Panc1 (cell line): ENCODE results near the gene NCOA6. TPM values are rescaled to one million over a fixed set of nuclear protein-coding genes. Genes with fewer than 3 reads are reported as not detected.

Source experiments
- ATAC-seq: fragments of 200-7000 bp; cut with Tn5 transposase; 2 replicates; pipeline ENCODE4 v1.9.1; 2020; ENCODE audit warnings: mild to moderate bottlenecking, moderate library complexity
- Bru-seq: library from RNA; stranded (reverse); fragments of 400-500 nt; gene quantifications from one replicate; lab custom pipeline; 2021; lab: Mats Ljungman, UMichigan
- BruChase-seq, 2 experiments: library from RNA; stranded (reverse); fragments of 400-500 nt; gene quantifications; one replicate each; lab custom pipeline; 2021; lab: Mats Ljungman, UMichigan
- BruUV-seq: library from RNA; stranded (reverse); fragments of 400-500 nt; replicated peaks from 2 replicates; lab custom pipeline; 2021; lab: Mats Ljungman, UMichigan
- CTCF ChIA-PET: fragments of 300-600 bp; sonication (Branson Sonifier 250); formaldehyde crosslinking; loops from one replicate; lab custom pipeline; 2022; ENCODE audit warnings: antibody characterized with exemption; lab: Charles Lee
- POLR2A ChIA-PET: fragments of 300-600 bp; sonication (Branson Sonifier 250); formaldehyde crosslinking; loops from one replicate; lab custom pipeline; 2022; ENCODE audit warnings: antibody characterized with exemption; lab: Charles Lee
- DNase-seq: peaks from one replicate; pipeline ENCODE4 v3.0.0-alpha.2; 2010; ENCODE audit warnings: low read depth, low spot score
- H3K27ac ChIP-seq: 2 replicates; pipeline ENCODE4 v1.5.1; 2011; ENCODE audit warnings: mild to moderate bottlenecking, low read length, inconsistent platforms
- H3K27me3 ChIP-seq: fragments of 200-500 bp; sonication (Bioruptor generic); 2 replicates; pipeline ENCODE4 v1.6.0; 2014; ENCODE audit warnings: low read length, inconsistent platforms; ENCODE audit not compliant: control insufficient read depth, insufficient read depth
- H3K36me3 ChIP-seq: fragments of 200-500 bp; sonication (Bioruptor generic); 2 replicates; pipeline ENCODE4 v1.5.1; 2014; ENCODE audit warnings: inconsistent platforms, mild to moderate bottlenecking, low read length, moderate library complexity; ENCODE audit not compliant: control insufficient read depth, insufficient read depth
- H3K4me1 ChIP-seq: 2 replicates; pipeline ENCODE4 v1.5.1; 2011; ENCODE audit warnings: inconsistent platforms, mild to moderate bottlenecking, low read length, moderate library complexity; ENCODE audit not compliant: control insufficient read depth, insufficient read depth
- H3K4me3 ChIP-seq, 2 experiments: 2 replicates each; pipeline ENCODE4 v1.5.1; 2011 to 2012; ENCODE audit warnings: low read depth in 2 of 2, low read length in 2 of 2, mild to moderate bottlenecking in 2 of 2, inconsistent platforms in 1 of 2, moderate library complexity in 1 of 2
- H3K9me3 ChIP-seq: fragments of 200-500 bp; sonication (Bioruptor generic); 2 replicates; pipeline ENCODE4 v1.5.1; 2014; ENCODE audit warnings: low read depth, mild to moderate bottlenecking, inconsistent platforms, low read length, moderate library complexity; ENCODE audit not compliant: control insufficient read depth, insufficient read depth
- CTCF ChIP-seq: fragments of 450-650 bp; IDR thresholded peaks from 2 replicates; pipeline ENCODE4 v1.5.1; 2017; ENCODE audit warnings: mild to moderate bottlenecking
- POLR2AphosphoS5 ChIP-seq: IDR thresholded peaks from 2 replicates; pipeline ENCODE4 v1.6.1; 2012; ENCODE audit warnings: mild to moderate bottlenecking, low read depth, low read length, moderate library complexity
- SIN3A ChIP-seq: IDR thresholded peaks from 2 replicates; pipeline ENCODE4 v1.6.1; 2012; ENCODE audit warnings: low read depth, mild to moderate bottlenecking, low read length, moderate library complexity, borderline replicate concordance; ENCODE audit not compliant: insufficient read depth
- TCF7L2 ChIP-seq: IDR thresholded peaks from 2 replicates; pipeline ENCODE4 v1.6.1; 2011; ENCODE audit warnings: mild to moderate bottlenecking, low read depth, low read length, inconsistent platforms
- in situ Hi-C: cut with HindIII; loops from 2 replicates; pipeline ENCODE4 v1.10.0; 2016; ENCODE audit warnings: low sequenced_read_pairs, low pct_unique_long_range_greater_than_20kb
- intact Hi-C: fragments of 100-400 bp; cut with micrococcal nuclease; formaldehyde crosslinking; loops from one replicate; pipeline ENCODE4 v1.10.0; 2022; ENCODE audit not compliant: unreplicated experiment
- long read RNA-seq: library from polyadenylated mRNA; unstranded; transcript quantifications from one replicate; pipeline ENCODE4 v2.0.0, GENCODE V29; 2021; ENCODE audit not compliant: unreplicated experiment
- polyA plus RNA-seq: library from polyadenylated mRNA; unstranded; fragments of >200 nt; gene quantifications from one replicate; pipeline ENCODE4 v1.2.1, GENCODE V29; 2012; ENCODE audit warnings: missing spikeins; ENCODE audit not compliant: insufficient read length
- total RNA-seq: library from RNA; stranded (reverse); gene quantifications from one replicate; pipeline ENCODE4 v1.2.1, GENCODE V29; 2021; ENCODE audit not compliant: unreplicated experiment

NCOA6 gene
- total RNA-seq (28.9 TPM), Bru-seq, nascent RNA (percentile 85 among the genes with signal in this experiment), BruChase-seq, experiment 1, labeled RNA remaining after a 2-hour chase (percentile 80 among the genes with signal in this experiment), BruChase-seq, experiment 2, labeled RNA remaining after a 6-hour chase (percentile 83 among the genes with signal in this experiment)
- polyA plus RNA-seq = 20.6 TPM
- long read RNA-seq, partial matches to known transcripts = 17 of 48 reads
- long read RNA-seq, other reads (novel, unspliced or antisense) = 31 of 48 reads

GRCh38 chr20:34825530-34826362, at the start of gene NCOA6:
NCOA6 (minus strand) TSS chr20:34825651; CDS start chr20:34782355, 43,296 bp downstream.
- DNase-seq = peak; percentile 41
- Histone ChIP-seq H3K4me1 (peaks cover 4% of the 10 kb centered on the region; the same call in 1 of the 2 replicates), H3K4me3 (peak within 1 kb of the TSS; percentile 86 to 96), H3K27me3 (no peaks in the 10 kb centered on the region), H3K9me3 (no peaks in the 10 kb centered on the region), H3K27ac (peak within 1 kb of the TSS; percentile 92), H3K36me3 (no peaks in the 10 kb centered on the region; the same call in 1 of the 2 replicates)
- ChIA-PET CTCF (no interaction called here), POLR2A (no interaction called here)
- peak; percentile 68; the same call in 1 of the 2 replicates for TF ChIP-seq POLR2AphosphoS5
- TF ChIP-seq TCF7L2 = no peak
- intact Hi-C loops = no loop called here
- ATAC-seq = peak; percentile 88
- TSS peak; percentile 98 for BruUV-seq
- in situ Hi-C loops = no loop called here

- BruUV-seq = no TSS peak
- H3K27me3 ChIP-seq = no peaks in the 10 kb centered on the region
- CTCF ChIA-PET = interaction anchor here (0.6 to 1.0 kb wide), 8 partner anchors 16 to 267 kb away, joined by 3 to 12 read pairs (median 4); partner anchors contain the start of genes GSS and MYH7B
- no peaks in the 10 kb centered on the region for H3K36me3 ChIP-seq
- in situ Hi-C loops (no loop called here), intact Hi-C loops (loop anchor here (2.0 to 10.0 kb wide), 2 partner anchors 87 to 221 kb away; partner anchors contain the start of gene TRPC4AP)
- peak overlapping the region; percentile 35; the same call in 1 of the 2 replicates for H3K27ac ChIP-seq
- no peaks in the 10 kb centered on the region for H3K9me3 ChIP-seq
- H3K4me1 ChIP-seq = peaks cover 12% of the 10 kb centered on the region
- TF ChIP-seq CTCF (peak; percentile 92), POLR2AphosphoS5 (no peak)
- DNase-seq (peak; percentile 92), ATAC-seq (peak; percentile 68)
- POLR2A ChIA-PET = interaction anchor here (0.5 kb wide), 1 partner anchor 31 kb away, joined by 13 read pairs; no protein-coding TSS in a partner anchor
- H3K4me3 ChIP-seq = no peak overlapping the region
Observed at GRCh38 chr20:34874094-34874654, 48.7 kb upstream of the NCOA6 start.

GRCh38 chr20:34873583-34874093, 48.2 kb upstream of the NCOA6 start:
- ChIA-PET POLR2A (no interaction called here), CTCF (interaction anchor here (0.6 to 1.2 kb wide), 9 partner anchors 17 to 271 kb away, joined by 3 to 12 read pairs (median 4); partner anchors contain the start of genes GSS and MYH7B)
- no peak overlapping the region for H3K4me3 ChIP-seq
- H3K36me3 ChIP-seq = no peaks in the 10 kb centered on the region
- no peaks in the 10 kb centered on the region for H3K9me3 ChIP-seq
- BruUV-seq = no TSS peak
- TF ChIP-seq CTCF (0 out of 2 replicates have a peak, but pooled peaks have one; percentile 30), SIN3A (no peak)
- no peaks in the 10 kb centered on the region for H3K27me3 ChIP-seq
- no peak overlapping the region for H3K27ac ChIP-seq
- ATAC-seq (no peak), DNase-seq (no peak)
- peaks cover 12% of the 10 kb centered on the region for H3K4me1 ChIP-seq
- intact Hi-C loops (loop anchor here (2.0 to 10.0 kb wide), 2 partner anchors 87 to 221 kb away; partner anchors contain the start of gene TRPC4AP), in situ Hi-C loops (no loop called here)
